Activated CD4-positive, alpha-beta T cell treated with anti-CD3 and anti-CD28 coated beads, Interleukin-2, Interleukin-6, amounts not matched to agents 100 ng/mL and 50 ng/mL, durations not matched to agents 16 hours and 8 hours (primary cell): Measurements from ENCODE around the gene COL4A4.
"Not testable (repeated sequence)": the region's sequence is repeated elsewhere in the genome, so short reads cannot be mapped to it uniquely, and the experiment has no call there.

ENCODE experiments used
- DNase-seq: peaks from one replicate; pipeline ENCODE4 v3.0.0-alpha.2; 2020

Gene COL4A4

GRCh38 chr2:227163998-227164762 is at the start of gene COL4A4, which contains the start of gene COL4A3:
TSS of gene COL4A4 (minus strand) at chr2:227164205. CDS start at chr2:227147483, 16,722 bp downstream.
TSS of gene COL4A3 (plus strand) at chr2:227164624. CDS start at chr2:227164727, 103 bp downstream.
- DNase-seq = no peak

- DNase-seq = no peak
These were observed 43.6 kb upstream of the COL4A4 start for GRCh38 chr2:227207573-227207972.

- DNase-seq = no peak
These were observed 42.4 kb upstream of the COL4A4 start for GRCh38 chr2:227206406-227206805.

GRCh38 chr2:227205701-227206100 is 41.7 kb upstream of the COL4A4 start:
- no peak for DNase-seq

- no peak for DNase-seq
These were observed 40.4 kb upstream of the COL4A4 start for GRCh38 chr2:227204452-227204851.

- no peak for DNase-seq
These were observed 37.8 kb upstream of the COL4A4 start for GRCh38 chr2:227201771-227202170.

GRCh38 chr2:227198866-227199265 is 34.9 kb upstream of the COL4A4 start:
- no peak for DNase-seq

- DNase-seq = no peak
These were observed 30.2 kb upstream of the COL4A4 start for GRCh38 chr2:227194219-227194618.

GRCh38 chr2:227192491-227192890 is 28.5 kb upstream of the COL4A4 start:
- DNase-seq = no peak

- DNase-seq = no peak
These were observed 27.4 kb upstream of the COL4A4 start for GRCh38 chr2:227191367-227191766.

- DNase-seq = no peak
These were observed 24.3 kb upstream of the COL4A4 start for GRCh38 chr2:227188292-227188691.

- no peak for DNase-seq
These were observed 22.7 kb upstream of the COL4A4 start for GRCh38 chr2:227186751-227187150.

GRCh38 chr2:227185615-227186232 is 21.7 kb upstream of the COL4A4 start:
- no peak for DNase-seq

- no peak for DNase-seq
These were observed 19.8 kb upstream of the COL4A4 start for GRCh38 chr2:227183657-227184367.

GRCh38 chr2:227182765-227183164 is 18.8 kb upstream of the COL4A4 start:
- no peak for DNase-seq

GRCh38 chr2:227180770-227181169 is 16.8 kb upstream of the COL4A4 start:
- no peak for DNase-seq

GRCh38 chr2:227179988-227180685 is 16.1 kb upstream of the COL4A4 start:
- no peak for DNase-seq

GRCh38 chr2:227177592-227178336 is 13.8 kb upstream of the COL4A4 start:
- no peak for DNase-seq

GRCh38 chr2:227171779-227172178 is 7.8 kb upstream of the COL4A4 start:
- DNase-seq = not testable (repeated sequence)

- DNase-seq = peak; percentile 52
These were observed 822 bp upstream of the COL4A4 start for GRCh38 chr2:227164763-227165291.

GRCh38 chr2:227163485-227163997 is 464 bp downstream of the COL4A4 start:
- DNase-seq = no peak

GRCh38 chr2:227161947-227162346 is 2.1 kb downstream of the COL4A4 start:
- DNase-seq = no peak
